WTC11 (cell line): Measurements from ENCODE around the gene TIMP4. TPM values are rescaled to one million over a fixed set of nuclear protein-coding genes. Genes with fewer than 3 reads are reported as not detected.

ENCODE experiments used
- ATAC-seq: fragments of 200-7000 bp; cut with Tn5 transposase; 2 replicates; pipeline ENCODE4 v1.10.0; 2021; ENCODE audit warnings: mild to moderate bottlenecking, moderate library complexity
- CTCF ChIA-PET: fragments of 300-600 bp; sonication (Branson Sonifier 250); formaldehyde crosslinking; loops from one replicate; lab custom pipeline; 2021; ENCODE audit warnings: antibody characterized with exemption; lab: Charles Lee
- POLR2A ChIA-PET: fragments of 350-600 bp; sonication (Branson Sonifier 250); formaldehyde crosslinking; loops from one replicate; lab custom pipeline; 2021; ENCODE audit warnings: antibody characterized with exemption; lab: Charles Lee
- DNase-seq: peaks from one replicate; pipeline ENCODE4 v3.0.0; 2021; ENCODE audit warnings: low spot score
- H3K27ac Mint-ChIP-seq: 2 replicates; pipeline ENCODE4 v1.8.0; 2021; ENCODE audit warnings: mixed read lengths
- H3K27me3 Mint-ChIP-seq: 2 replicates; pipeline ENCODE4 v1.8.0; 2021; ENCODE audit warnings: low read depth, mild to moderate bottlenecking, moderate library complexity, mixed read lengths
- H3K36me3 Mint-ChIP-seq: 2 replicates; pipeline ENCODE4 v1.8.0; 2021; ENCODE audit warnings: mixed read lengths
- H3K4me1 Mint-ChIP-seq: 2 replicates; pipeline ENCODE4 v1.8.0; 2022; ENCODE audit warnings: mixed read lengths
- H3K4me3 Mint-ChIP-seq: 2 replicates; pipeline ENCODE4 v1.8.0; 2021; ENCODE audit warnings: mild to moderate bottlenecking, moderate library complexity, mixed read lengths
- H3K9me3 Mint-ChIP-seq: 2 replicates; pipeline ENCODE4 v1.8.0; 2021; ENCODE audit warnings: mixed read lengths
- ARID4B ChIP-seq: sonication (generic); formaldehyde crosslinking; IDR thresholded peaks from 2 replicates; pipeline ENCODE4 v1.8.0; 2023; ENCODE audit warnings: missing genetic modification reagents, mild to moderate bottlenecking, borderline replicate concordance
- CREM ChIP-seq: sonication (generic); formaldehyde crosslinking; IDR thresholded peaks from 2 replicates; pipeline ENCODE4 v1.8.1; 2022; ENCODE audit warnings: mild to moderate bottlenecking, missing genetic modification reagents, moderate library complexity
- FOXP1 ChIP-seq: sonication (generic); formaldehyde crosslinking; IDR thresholded peaks from 2 replicates; pipeline ENCODE4 v1.8.0; 2022; ENCODE audit warnings: missing genetic modification reagents, mild to moderate bottlenecking, moderate library complexity, borderline replicate concordance
- GRHL2 ChIP-seq: fragments of 250-450 bp; sonication (Bioruptor Pico); IDR thresholded peaks from 2 replicates; pipeline ENCODE4 v1.8.0; 2022; ENCODE audit warnings: mild to moderate bottlenecking, moderate library complexity; ENCODE audit not compliant: insufficient replicate concordance, severe bottlenecking
- GTF2I ChIP-seq: fragments of 250-450 bp; sonication (Bioruptor Pico); conservative IDR thresholded peaks from 2 replicates; pipeline ENCODE4 v1.4.0; 2021; ENCODE audit warnings: mild to moderate bottlenecking
- HMGA2 ChIP-seq: fragments of 250-450 bp; sonication (Bioruptor Pico); IDR thresholded peaks from 2 replicates; pipeline ENCODE4 v1.4.0; 2021; ENCODE audit warnings: mild to moderate bottlenecking, moderate library complexity
- HMGXB4 ChIP-seq: sonication (generic); formaldehyde crosslinking; IDR thresholded peaks from 2 replicates; pipeline ENCODE4 v1.8.1; 2023; ENCODE audit warnings: mild to moderate bottlenecking, moderate library complexity, missing genetic modification reagents
- MXD4 ChIP-seq: fragments of 250-450 bp; sonication (Bioruptor Pico); IDR thresholded peaks from 2 replicates; pipeline ENCODE4 v1.8.0; 2021; ENCODE audit warnings: mild to moderate bottlenecking, moderate library complexity, borderline replicate concordance
- MYBL2 ChIP-seq: sonication (generic); formaldehyde crosslinking; IDR thresholded peaks from 2 replicates; pipeline ENCODE4 v1.8.1; 2023; ENCODE audit warnings: mild to moderate bottlenecking, moderate library complexity, missing genetic modification reagents
- NR3C1 ChIP-seq: sonication (generic); formaldehyde crosslinking; conservative IDR thresholded peaks from 2 replicates; pipeline ENCODE4 v1.8.1; 2023; ENCODE audit warnings: low read depth, mild to moderate bottlenecking, missing genetic modification reagents
- PRRX2 ChIP-seq: fragments of 250-450 bp; sonication (Bioruptor Pico); IDR thresholded peaks from 2 replicates; pipeline ENCODE4 v1.8.0; 2021; ENCODE audit warnings: mild to moderate bottlenecking
- RORB ChIP-seq: fragments of 250-450 bp; sonication (Bioruptor Pico); IDR thresholded peaks from 2 replicates; pipeline ENCODE4 v1.9.0; 2021; ENCODE audit warnings: mild to moderate bottlenecking
- ZNF263 ChIP-seq: sonication (generic); formaldehyde crosslinking; IDR thresholded peaks from 2 replicates; pipeline ENCODE4 v1.8.1; 2022; ENCODE audit warnings: low read depth, mild to moderate bottlenecking, moderate library complexity, missing genetic modification reagents
- ZNF317 ChIP-seq: sonication (generic); formaldehyde crosslinking; IDR thresholded peaks from 2 replicates; pipeline ENCODE4 v1.8.1; 2023; ENCODE audit warnings: low read depth, mild to moderate bottlenecking, moderate library complexity, missing genetic modification reagents, borderline replicate concordance
- ZNF512 ChIP-seq: sonication (generic); formaldehyde crosslinking; IDR thresholded peaks from 2 replicates; pipeline ENCODE4 v1.8.1; 2022; ENCODE audit warnings: missing genetic modification reagents, borderline replicate concordance
- total RNA-seq: library from RNA; stranded (reverse); gene quantifications from 3 replicates; pipeline ENCODE4 v1.2.3, GENCODE V29; 2021
- TF ChIP-seq, protein P1 (sequence below): fragments of 250-450 bp; sonication (Bioruptor Pico); conservative IDR thresholded peaks from 2 replicates; pipeline ENCODE4 v1.9.0; 2021; ENCODE audit warnings: mild to moderate bottlenecking
- TF ChIP-seq, protein P2 (sequence below): sonication (generic); formaldehyde crosslinking; IDR thresholded peaks from 2 replicates; pipeline ENCODE4 v1.8.0; 2022; ENCODE audit warnings: mild to moderate bottlenecking, missing genetic modification reagents
- TF ChIP-seq, protein P3 (sequence below): sonication (generic); formaldehyde crosslinking; IDR thresholded peaks from 2 replicates; pipeline ENCODE4 v1.8.1; 2023; ENCODE audit warnings: mild to moderate bottlenecking, missing genetic modification reagents, borderline replicate concordance

Gene TIMP4
- total RNA-seq, 1 experiment from 2014 or later, result 11.8 TPM

DNA sequence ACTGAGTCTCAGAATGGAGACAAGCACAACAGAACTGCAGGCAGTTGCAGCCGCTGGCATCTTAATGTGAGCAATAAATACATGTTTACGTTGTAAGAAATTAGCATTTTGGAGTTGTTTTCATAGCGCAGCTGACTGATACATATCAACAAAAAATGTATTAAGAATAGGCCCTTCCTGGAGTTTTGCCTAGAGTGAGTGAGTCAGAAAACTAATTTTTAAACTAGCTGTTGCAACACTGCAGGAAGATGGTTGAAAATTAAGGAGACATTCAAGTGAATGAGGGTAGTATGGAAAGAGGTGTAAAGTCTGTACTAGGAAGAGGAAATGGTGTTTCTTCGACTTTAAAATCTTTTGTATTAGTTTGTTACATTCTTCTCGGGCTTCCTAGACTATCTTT lies 39.6 kb upstream of the TIMP4 start:
- ChIA-PET CTCF (no interaction called here), POLR2A (no interaction called here)
- no peaks in the 10 kb centered on the region for H3K36me3 Mint-ChIP-seq
- H3K27me3 Mint-ChIP-seq, result no peaks in the 10 kb centered on the region
- ATAC-seq (no peak), DNase-seq (no peak)
- no peak overlapping the region for H3K4me3 Mint-ChIP-seq
- H3K9me3 Mint-ChIP-seq, result peaks cover 5% of the 10 kb centered on the region
- peaks cover 6% of the 10 kb centered on the region for H3K4me1 Mint-ChIP-seq
- no peak for TF ChIP-seq MYBL2 (CRISPR knock-in tag)
- H3K27ac Mint-ChIP-seq, result no peak overlapping the region

DNA sequence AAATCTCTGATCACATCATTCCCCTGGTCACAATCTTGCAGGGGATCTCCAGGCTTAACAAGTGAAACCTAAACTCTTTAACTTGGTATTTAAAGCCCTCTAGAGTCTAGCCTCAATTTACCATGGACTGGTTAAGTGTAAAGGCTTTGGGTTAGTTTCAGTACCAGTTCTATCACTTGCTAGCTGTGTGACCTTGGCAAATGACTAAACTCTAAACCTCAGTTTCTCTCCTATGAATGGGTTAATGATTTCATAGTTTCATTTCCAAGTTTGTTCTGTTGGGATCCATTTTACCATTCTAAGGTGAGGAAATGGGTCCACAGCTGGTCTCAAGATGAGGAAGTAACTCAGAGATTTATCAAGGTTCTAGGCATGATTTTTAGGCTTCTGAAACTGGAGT lies 38.8 kb upstream of the TIMP4 start:
- no peaks in the 10 kb centered on the region for H3K27me3 Mint-ChIP-seq
- DNase-seq (no peak), ATAC-seq (no peak)
- no peak for TF ChIP-seq ZNF512 (CRISPR knock-in tag)
- TF ChIP-seq ARID4B (CRISPR knock-in tag), result no peak
- no peak for TF ChIP-seq HMGXB4 (CRISPR knock-in tag)
- TF ChIP-seq PRRX2, result no peak
- TF ChIP-seq ZNF263 (CRISPR knock-in tag), result no peak
- TF ChIP-seq, protein P1, sequence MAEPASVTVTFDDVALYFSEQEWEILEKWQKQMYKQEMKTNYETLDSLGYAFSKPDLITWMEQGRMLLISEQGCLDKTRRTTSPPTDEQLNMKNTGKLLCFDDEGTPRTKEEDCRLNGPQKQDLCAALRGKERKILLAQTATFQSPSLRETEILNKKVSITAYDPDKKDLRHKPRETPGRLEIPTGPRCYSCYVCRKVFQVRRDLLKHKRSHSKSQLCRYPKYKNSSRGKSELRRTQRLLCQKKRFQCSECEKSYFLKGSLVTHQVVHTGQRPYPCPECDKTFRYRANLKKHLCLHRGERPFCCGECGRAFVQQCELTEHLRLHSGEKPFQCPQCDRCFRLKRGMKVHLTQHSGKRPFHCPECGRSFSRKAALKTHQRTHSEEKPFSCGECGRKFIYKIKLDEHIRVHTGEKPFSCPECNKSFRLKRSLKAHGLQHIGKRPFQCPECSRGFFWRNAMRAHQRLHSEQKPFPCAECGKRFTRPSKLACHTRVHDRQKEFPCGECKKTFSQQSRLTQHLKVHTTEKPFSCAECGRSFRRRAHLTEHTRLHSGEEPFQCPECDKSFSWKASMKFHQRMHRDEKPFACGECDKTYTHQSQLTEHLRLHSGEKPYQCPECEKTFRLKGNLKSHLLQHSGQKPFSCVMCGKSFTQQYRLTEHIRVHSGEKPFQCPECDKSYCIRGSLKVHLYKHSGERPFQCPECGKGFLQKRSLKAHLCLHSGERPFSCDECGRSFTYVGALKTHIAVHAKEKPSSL (CRISPR knock-in tag), result no peak
- no peak for TF ChIP-seq CREM
- TF ChIP-seq GTF2I (CRISPR knock-in tag), result no peak
- TF ChIP-seq, protein P2, sequence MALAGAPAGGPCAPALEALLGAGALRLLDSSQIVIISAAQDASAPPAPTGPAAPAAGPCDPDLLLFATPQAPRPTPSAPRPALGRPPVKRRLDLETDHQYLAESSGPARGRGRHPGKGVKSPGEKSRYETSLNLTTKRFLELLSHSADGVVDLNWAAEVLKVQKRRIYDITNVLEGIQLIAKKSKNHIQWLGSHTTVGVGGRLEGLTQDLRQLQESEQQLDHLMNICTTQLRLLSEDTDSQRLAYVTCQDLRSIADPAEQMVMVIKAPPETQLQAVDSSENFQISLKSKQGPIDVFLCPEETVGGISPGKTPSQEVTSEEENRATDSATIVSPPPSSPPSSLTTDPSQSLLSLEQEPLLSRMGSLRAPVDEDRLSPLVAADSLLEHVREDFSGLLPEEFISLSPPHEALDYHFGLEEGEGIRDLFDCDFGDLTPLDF, result no peak
- TF ChIP-seq FOXP1 (CRISPR knock-in tag), result no peak
- no peak for TF ChIP-seq GRHL2 (CRISPR knock-in tag)
- TF ChIP-seq RORB (CRISPR knock-in tag), result no peak
- TF ChIP-seq HMGA2 (CRISPR knock-in tag), result no peak
- no peak for TF ChIP-seq MXD4 (CRISPR knock-in tag)
- no peak for TF ChIP-seq NR3C1 (CRISPR knock-in tag)
- TF ChIP-seq, protein P3, sequence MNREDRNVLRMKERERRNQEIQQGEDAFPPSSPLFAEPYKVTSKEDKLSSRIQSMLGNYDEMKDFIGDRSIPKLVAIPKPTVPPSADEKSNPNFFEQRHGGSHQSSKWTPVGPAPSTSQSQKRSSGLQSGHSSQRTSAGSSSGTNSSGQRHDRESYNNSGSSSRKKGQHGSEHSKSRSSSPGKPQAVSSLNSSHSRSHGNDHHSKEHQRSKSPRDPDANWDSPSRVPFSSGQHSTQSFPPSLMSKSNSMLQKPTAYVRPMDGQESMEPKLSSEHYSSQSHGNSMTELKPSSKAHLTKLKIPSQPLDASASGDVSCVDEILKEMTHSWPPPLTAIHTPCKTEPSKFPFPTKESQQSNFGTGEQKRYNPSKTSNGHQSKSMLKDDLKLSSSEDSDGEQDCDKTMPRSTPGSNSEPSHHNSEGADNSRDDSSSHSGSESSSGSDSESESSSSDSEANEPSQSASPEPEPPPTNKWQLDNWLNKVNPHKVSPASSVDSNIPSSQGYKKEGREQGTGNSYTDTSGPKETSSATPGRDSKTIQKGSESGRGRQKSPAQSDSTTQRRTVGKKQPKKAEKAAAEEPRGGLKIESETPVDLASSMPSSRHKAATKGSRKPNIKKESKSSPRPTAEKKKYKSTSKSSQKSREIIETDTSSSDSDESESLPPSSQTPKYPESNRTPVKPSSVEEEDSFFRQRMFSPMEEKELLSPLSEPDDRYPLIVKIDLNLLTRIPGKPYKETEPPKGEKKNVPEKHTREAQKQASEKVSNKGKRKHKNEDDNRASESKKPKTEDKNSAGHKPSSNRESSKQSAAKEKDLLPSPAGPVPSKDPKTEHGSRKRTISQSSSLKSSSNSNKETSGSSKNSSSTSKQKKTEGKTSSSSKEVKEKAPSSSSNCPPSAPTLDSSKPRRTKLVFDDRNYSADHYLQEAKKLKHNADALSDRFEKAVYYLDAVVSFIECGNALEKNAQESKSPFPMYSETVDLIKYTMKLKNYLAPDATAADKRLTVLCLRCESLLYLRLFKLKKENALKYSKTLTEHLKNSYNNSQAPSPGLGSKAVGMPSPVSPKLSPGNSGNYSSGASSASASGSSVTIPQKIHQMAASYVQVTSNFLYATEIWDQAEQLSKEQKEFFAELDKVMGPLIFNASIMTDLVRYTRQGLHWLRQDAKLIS (CRISPR knock-in tag), result no peak
- TF ChIP-seq ZNF317 (CRISPR knock-in tag), result no peak
- POLR2A ChIA-PET, result no interaction called here
- no peak overlapping the region for H3K27ac Mint-ChIP-seq
- H3K36me3 Mint-ChIP-seq, result no peaks in the 10 kb centered on the region
- peaks cover 5% of the 10 kb centered on the region for H3K9me3 Mint-ChIP-seq
- CTCF ChIA-PET, result no interaction called here
- peaks cover 6% of the 10 kb centered on the region for H3K4me1 Mint-ChIP-seq
- no peak overlapping the region for H3K4me3 Mint-ChIP-seq
